Esophagus squamous epithelium (tissue), 5 donors: ENCODE measurements around the gene MORC3. TPM values are rescaled to one million over a fixed set of nuclear protein-coding genes. Genes with fewer than 3 reads are reported as not detected.
A peak's percentile ranks its signal among the peaks of the same experiment; 100 is the strongest.

ENCODE experiments used
- DNase-seq: peaks from one replicate; lab custom pipeline; 2025; lab: John Stamatoyannopoulos, UW
- H3K27ac ChIP-seq, 4 donors: fragments of 200-600 bp; sonication (generic); one replicate each; pipeline ENCODE4 v1.5.1; 2016 to 2019; ENCODE audit warnings: mild to moderate bottlenecking in 1 of 4
- H3K27me3 ChIP-seq, 4 donors: fragments of 200-600 bp; sonication (generic); 1 replicate in 3 of 4; 2 replicates in 1 of 4; pipeline versions ENCODE4 v1.5.1 to v1.6.0; 2017 to 2021; ENCODE audit warnings: antibody characterized with exemption in 1 of 4
- H3K36me3 ChIP-seq, 3 donors: fragments of 200-600 bp; sonication (generic); one replicate each; pipeline ENCODE4 v1.5.1; 2016 to 2019
- H3K4me1 ChIP-seq, 3 donors: fragments of 200-600 bp; sonication (generic); one replicate each; pipeline ENCODE4 v1.5.1; 2017 to 2019
- H3K4me3 ChIP-seq, 4 donors: fragments of 200-600 bp; sonication (generic); 1 replicate in 3 of 4; 2 replicates in 1 of 4; pipeline ENCODE4 v1.5.1; 2016 to 2019; ENCODE audit warnings: mild to moderate bottlenecking in 2 of 4, moderate library complexity in 1 of 4
- H3K9me3 ChIP-seq, 3 donors: fragments of 200-600 bp; sonication (generic); one replicate each; pipeline ENCODE4 v1.5.1; 2016 to 2019
- CTCF ChIP-seq, 6 experiments: fragments of 450-650 bp in 4 of 6; fragments of 200-600 bp in 2 of 6; sonication (generic) in 2 of 6; IDR thresholded peaks; one replicate each; pipeline ENCODE4 v1.5.1; 2016 to 2019; ENCODE audit warnings: antibody characterized with exemption in 6 of 6, mild to moderate bottlenecking in 4 of 6, moderate library complexity in 4 of 6
- POLR2A ChIP-seq, 4 donors: fragments of 450-650 bp; IDR thresholded peaks; one replicate each; pipeline ENCODE4 v1.6.1; 2017; ENCODE audit warnings: antibody characterized with exemption in 4 of 4, mild to moderate bottlenecking in 4 of 4, moderate library complexity in 3 of 4
- whole genome bisulfite sequencing, 2 donors: methylation state at CpG; one replicate each; pipeline ENCODE4 v1.1.5; 2018; 5-methylcytosine and 5-hydroxymethylcytosine counted together
- intact Hi-C: fragments of 100-400 bp; cut with DNase I; formaldehyde crosslinking; loops from one replicate; pipeline ENCODE4 v1.15.0; 2022
- total RNA-seq, 4 donors: library from RNA; depleted of rRNA; stranded (reverse); fragments of >200 nt; gene quantifications; one replicate each; pipeline ENCODE4 v1.1.0, GENCODE V29; 2016
- donor health status: DM: yes; HTN: yes; CAD: no.

Gene MORC3
- total RNA-seq, 4 donors from 2014 or later = 31.9 to 50.5 (median 43.1) TPM

- H3K27me3 ChIP-seq = no peaks in the 10 kb centered on the region
- TF ChIP-seq CTCF (IDR thresholded peaks at IDR 0.05) (no peak), POLR2A (IDR thresholded peaks at IDR 0.05) (peak in 2 of 4 donors; percentile 30 to 37)
- 1% methylated on average over 15 to 18 of the region's 62 CpGs for WGBS, 2 donors
- peaks cover 0 to 22% (median 0%) of the 10 kb centered on the region in 3 donors for H3K36me3 ChIP-seq
- no peaks in the 10 kb centered on the region for H3K9me3 ChIP-seq
- H3K27ac ChIP-seq = peak overlapping the region; percentile 96 to 100 (median 98)
- H3K4me1 ChIP-seq = peaks cover 0 to 52% (median 32%) of the 10 kb centered on the region in 3 donors
- DNase-seq = peak; percentile 48
- intact Hi-C loops = loop anchor here (10.0 kb wide), 1 partner anchor 176 kb away; no protein-coding TSS in a partner anchor
- peak overlapping the region; percentile 73 to 95 (median 90) for H3K4me3 ChIP-seq
These were observed 676 bp downstream of the MORC3 start for GRCh38 chr21:36320421-36321324.

GRCh38 chr21:36321325-36322082 lies 1.5 kb downstream of the MORC3 start:
- DNase-seq = no peak
- WGBS, 2 donors = 4 to 5% methylated on average over 8 of the region's 8 CpGs

GRCh38 chr21:36322083-36322424 lies 2.1 kb downstream of the MORC3 start:
- Histone ChIP-seq H3K9me3 (no peaks in the 10 kb centered on the region), H3K4me1 (peaks cover 0 to 66% (median 34%) of the 10 kb centered on the region in 3 donors), H3K27ac (peak overlapping the region; percentile 85 to 100 (median 96)), H3K27me3 (no peaks in the 10 kb centered on the region), H3K4me3 (peak overlapping the region; percentile 73 to 95 (median 90)), H3K36me3 (peaks cover 0 to 28% (median 0%) of the 10 kb centered on the region in 3 donors)
- intact Hi-C loops = loop anchor here (10.0 kb wide), 1 partner anchor 177 kb away; no protein-coding TSS in a partner anchor
- TF ChIP-seq CTCF (IDR thresholded peaks at IDR 0.05) = no peak
- WGBS, 2 donors = 24 to 41% methylated on average over 2 of the region's 2 CpGs
- no peak for DNase-seq

More at GRCh38 chr21:36321325-36322082, 1.5 kb downstream of the MORC3 start:
- no peaks in the 10 kb centered on the region for H3K27me3 ChIP-seq
- H3K4me3 ChIP-seq = peak overlapping the region; percentile 73 to 95 (median 90)
- intact Hi-C loops = loop anchor here (10.0 kb wide), 1 partner anchor 177 kb away; no protein-coding TSS in a partner anchor
- no peaks in the 10 kb centered on the region for H3K9me3 ChIP-seq
- TF ChIP-seq CTCF (IDR thresholded peaks at IDR 0.05) (no peak), POLR2A (IDR thresholded peaks at IDR 0.05) (no peak)
- peaks cover 0 to 28% (median 0%) of the 10 kb centered on the region in 3 donors for H3K36me3 ChIP-seq
- H3K4me1 ChIP-seq = peaks cover 0 to 61% (median 34%) of the 10 kb centered on the region in 3 donors
- H3K27ac ChIP-seq = peak overlapping the region; percentile 96 to 100 (median 98)

- WGBS, 2 donors = 2 to 10% methylated on average over 3 of the region's 3 CpGs
- H3K27ac ChIP-seq = peak overlapping the region in 3 of 4 donors; percentile 96 to 100 (median 97)
- no peak for TF ChIP-seq CTCF (IDR thresholded peaks at IDR 0.05)
- peaks cover 0 to 76% (median 38%) of the 10 kb centered on the region in 3 donors for H3K4me1 ChIP-seq
- intact Hi-C loops = loop anchor here (10.0 kb wide), 1 partner anchor 178 kb away; no protein-coding TSS in a partner anchor
- H3K9me3 ChIP-seq = no peaks in the 10 kb centered on the region
- H3K36me3 ChIP-seq = peaks cover 0 to 28% (median 0%) of the 10 kb centered on the region in 3 donors
- no peak for DNase-seq
- no peaks in the 10 kb centered on the region for H3K27me3 ChIP-seq
- H3K4me3 ChIP-seq = no peak overlapping the region
These were observed 3.0 kb downstream of the MORC3 start for GRCh38 chr21:36323032-36323431.
